Epithelial cell of proximal tubule (primary cell): Measurements from ENCODE around the gene P2RX5. TPM values are rescaled to one million over a fixed set of nuclear protein-coding genes. Genes with fewer than 3 reads are reported as not detected.

Source experiments
- DNase-seq: peaks from one replicate; pipeline ENCODE4 v3.0.0-alpha.2; 2011; ENCODE audit warnings: low read depth
- H3K4me3 ChIP-seq: 2 replicates; pipeline ENCODE4 v1.5.1; 2011; ENCODE audit warnings: low read depth, mild to moderate bottlenecking, low read length
- CTCF ChIP-seq: conservative IDR thresholded peaks from 2 replicates; pipeline ENCODE4 v1.5.1; 2012; ENCODE audit warnings: low read depth, mild to moderate bottlenecking, low read length
- total RNA-seq: library from RNA; depleted of rRNA; stranded (reverse); fragments of >200 nt; gene quantifications from 2 replicates; pipeline ENCODE4 v1.2.3, GENCODE V29; 2015

Gene P2RX5
- total RNA-seq: 2.3 and 4.8 TPM in 2 replicates

DNA sequence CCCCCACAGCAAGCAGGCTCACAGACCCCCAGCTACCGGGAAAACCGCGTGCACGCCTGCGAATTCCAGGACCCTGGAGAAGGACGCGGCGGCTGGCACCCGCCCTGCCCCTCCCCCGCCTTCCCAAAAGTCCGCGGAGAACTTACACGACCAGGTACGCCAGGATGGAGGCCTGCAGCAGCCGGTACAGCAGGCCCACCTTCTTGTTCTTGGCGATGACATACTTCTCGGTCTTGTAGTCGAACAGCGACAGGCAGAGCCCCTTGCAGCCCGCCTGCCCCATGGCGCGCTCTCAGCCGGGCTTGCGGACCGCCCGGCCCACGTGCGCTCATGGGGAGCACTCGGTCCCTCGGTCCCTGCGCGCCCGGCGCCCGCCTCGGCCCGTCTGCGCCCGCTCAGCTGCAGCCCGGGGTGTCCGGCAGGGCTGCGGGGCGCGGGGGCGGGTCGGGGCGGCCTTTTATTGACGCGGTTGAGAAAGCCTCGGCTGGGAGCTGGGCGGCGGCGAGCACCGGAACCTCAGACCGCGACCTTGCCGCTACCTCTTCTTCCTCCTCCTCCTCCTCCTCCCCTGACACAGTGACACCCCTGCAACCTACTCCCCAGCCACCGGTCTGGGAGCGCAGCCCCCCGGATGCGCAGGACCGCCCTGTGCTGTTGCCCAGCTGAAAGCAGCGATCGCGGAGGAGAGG, at the start of gene P2RX5:
P2RX5 (minus strand) TSS at position 433 of the 689 bp plus-strand sequence; CDS start at position 283, 150 bp downstream.
- DNase-seq: no peak
- peak within 1 kb of the TSS; percentile 62 for H3K4me3 ChIP-seq
- TF ChIP-seq CTCF: no peak

DNA sequence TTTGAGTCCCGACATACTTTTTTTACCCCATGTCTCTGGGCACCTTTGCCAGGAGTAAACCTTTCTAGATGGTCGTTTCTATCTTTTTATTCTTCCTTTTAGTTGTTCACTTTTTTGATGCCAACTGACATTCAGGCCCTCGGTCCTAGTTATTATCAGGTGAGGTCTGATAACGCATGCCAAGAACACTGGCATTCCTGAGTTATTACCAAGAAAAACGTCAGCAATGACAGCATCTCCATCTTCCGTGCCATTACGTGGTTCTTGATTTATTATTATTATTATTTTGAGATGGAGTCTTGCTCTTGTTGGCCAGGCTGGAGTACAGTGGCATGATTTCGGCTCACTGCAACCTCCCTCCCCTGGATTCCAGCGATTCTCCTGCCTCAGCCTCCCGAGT, 49.1 kb upstream of the P2RX5 start:
- no peak overlapping the region for H3K4me3 ChIP-seq
- TF ChIP-seq CTCF: no peak
- DNase-seq: no peak

- TF ChIP-seq CTCF: no peak
- no peak for DNase-seq
- no peak overlapping the region for H3K4me3 ChIP-seq
Observed at GRCh38 chr17:3744014-3744413, 48.1 kb upstream of the P2RX5 start.

- TF ChIP-seq CTCF: no peak
- H3K4me3 ChIP-seq: no peak overlapping the region
- no peak for DNase-seq
Observed at GRCh38 chr17:3740611-3741073, 44.7 kb upstream of the P2RX5 start.

GRCh38 chr17:3739422-3740124, 43.6 kb upstream of the P2RX5 start:
- DNase-seq: no peak
- H3K4me3 ChIP-seq: no peak overlapping the region
- TF ChIP-seq CTCF: no peak

GRCh38 chr17:3738562-3739295, 42.8 kb upstream of the P2RX5 start:
- DNase-seq: peak; percentile 20
- no peak for TF ChIP-seq CTCF
- H3K4me3 ChIP-seq: peak overlapping the region; percentile 41
